HFFc6 (cell line): ENCODE measurements around the gene RAB20. TPM values are rescaled to one million over a fixed set of nuclear protein-coding genes. Genes with fewer than 3 reads are reported as not detected.

Source experiments
- DNase-seq: peaks from one replicate; pipeline ENCODE4 v3.0.0-alpha.2; 2018
- H3K27ac Mint-ChIP-seq: 2 replicates; pipeline ENCODE4 v1.8.0; 2020; ENCODE audit warnings: mild to moderate bottlenecking, mixed read lengths
- H3K27me3 Mint-ChIP-seq: 2 replicates; pipeline ENCODE4 v1.8.0; 2021; ENCODE audit warnings: mild to moderate bottlenecking, moderate library complexity, mixed read lengths; ENCODE audit not compliant: insufficient read depth
- H3K36me3 Mint-ChIP-seq: 2 replicates; pipeline ENCODE4 v1.8.0; 2021; ENCODE audit warnings: low read depth, mixed read lengths
- H3K4me1 Mint-ChIP-seq: 2 replicates; pipeline ENCODE4 v1.8.0; 2020; ENCODE audit warnings: low read depth, mixed read lengths
- H3K4me3 Mint-ChIP-seq: 2 replicates; pipeline ENCODE4 v1.8.0; 2020; ENCODE audit warnings: mild to moderate bottlenecking, moderate library complexity, mixed read lengths
- H3K9me3 Mint-ChIP-seq: 2 replicates; pipeline ENCODE4 v1.8.0; 2020; ENCODE audit warnings: mild to moderate bottlenecking, mixed read lengths
- total RNA-seq, 6 experiments: library from RNA; stranded (reverse); fragmentation: NEBNext Ultra II Directional; extraction: Animal tissue kit (Norgen Biotek cat#: 25700); gene quantifications; 2 replicates in 1 of 6; 3 replicates in 5 of 6; pipeline ENCODE4 v1.2.3, GENCODE V29; 2021
- TF ChIP-seq, protein P1 (sequence below): fragments of 200-600 bp; sonication (generic); IDR thresholded peaks from 2 replicates; pipeline ENCODE4 v1.5.0; 2021; ENCODE audit warnings: antibody characterized with exemption, mild to moderate bottlenecking

Gene RAB20
- total RNA-seq, 6 experiments from 2014 or later, result 0.40 to 1.0 (median 0.74) TPM

DNA sequence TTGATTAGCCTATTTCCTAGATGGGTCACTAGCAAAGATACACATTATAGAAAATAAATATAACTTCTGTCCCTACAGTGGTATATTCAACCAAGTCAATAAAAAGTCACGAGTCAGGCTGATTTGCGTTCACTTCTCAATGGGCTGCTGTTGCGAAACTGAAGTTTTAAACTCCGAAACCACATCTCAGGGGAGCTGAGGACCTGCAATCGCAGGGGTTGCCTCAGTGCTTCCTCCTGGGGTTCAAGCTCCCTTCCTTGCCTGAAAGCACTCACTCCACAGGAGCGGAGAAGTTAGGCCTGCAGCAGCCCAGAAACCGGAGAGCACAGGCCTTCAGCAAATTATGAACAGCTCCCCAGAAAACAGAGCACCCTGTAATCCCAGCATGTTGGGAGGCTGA is 39.6 kb downstream of the RAB20 start:
- H3K9me3 Mint-ChIP-seq, result no peaks in the 10 kb centered on the region
- H3K27ac Mint-ChIP-seq, result no peak overlapping the region
- no peak for DNase-seq
- TF ChIP-seq, protein P1, sequence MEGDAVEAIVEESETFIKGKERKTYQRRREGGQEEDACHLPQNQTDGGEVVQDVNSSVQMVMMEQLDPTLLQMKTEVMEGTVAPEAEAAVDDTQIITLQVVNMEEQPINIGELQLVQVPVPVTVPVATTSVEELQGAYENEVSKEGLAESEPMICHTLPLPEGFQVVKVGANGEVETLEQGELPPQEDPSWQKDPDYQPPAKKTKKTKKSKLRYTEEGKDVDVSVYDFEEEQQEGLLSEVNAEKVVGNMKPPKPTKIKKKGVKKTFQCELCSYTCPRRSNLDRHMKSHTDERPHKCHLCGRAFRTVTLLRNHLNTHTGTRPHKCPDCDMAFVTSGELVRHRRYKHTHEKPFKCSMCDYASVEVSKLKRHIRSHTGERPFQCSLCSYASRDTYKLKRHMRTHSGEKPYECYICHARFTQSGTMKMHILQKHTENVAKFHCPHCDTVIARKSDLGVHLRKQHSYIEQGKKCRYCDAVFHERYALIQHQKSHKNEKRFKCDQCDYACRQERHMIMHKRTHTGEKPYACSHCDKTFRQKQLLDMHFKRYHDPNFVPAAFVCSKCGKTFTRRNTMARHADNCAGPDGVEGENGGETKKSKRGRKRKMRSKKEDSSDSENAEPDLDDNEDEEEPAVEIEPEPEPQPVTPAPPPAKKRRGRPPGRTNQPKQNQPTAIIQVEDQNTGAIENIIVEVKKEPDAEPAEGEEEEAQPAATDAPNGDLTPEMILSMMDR, result no peak
- no peaks in the 10 kb centered on the region for H3K36me3 Mint-ChIP-seq
- H3K4me1 Mint-ChIP-seq, result no peaks in the 10 kb centered on the region
- H3K27me3 Mint-ChIP-seq, result peaks cover 22% of the 10 kb centered on the region
- H3K4me3 Mint-ChIP-seq, result no peak overlapping the region

DNA sequence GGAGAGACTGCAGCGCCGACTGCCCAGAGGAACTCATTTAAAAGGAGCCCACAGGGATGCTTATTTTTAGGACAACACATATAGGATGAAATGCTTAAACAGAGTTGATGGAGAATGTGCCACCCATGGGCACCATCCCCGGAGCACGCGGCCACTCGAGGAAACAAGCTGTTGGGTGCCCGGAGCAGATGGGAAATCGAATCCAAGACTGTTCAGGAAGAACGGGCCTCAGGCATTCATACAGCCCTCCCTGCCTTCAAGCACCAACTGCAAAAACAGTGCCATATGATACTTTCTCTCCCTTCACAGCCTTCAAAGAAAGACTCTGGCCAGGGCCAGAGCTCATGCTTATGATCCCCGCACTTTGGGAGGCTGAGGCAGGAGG is 40.2 kb downstream of the RAB20 start:
- TF ChIP-seq, protein P1, result no peak
- no peak overlapping the region for H3K27ac Mint-ChIP-seq
- H3K9me3 Mint-ChIP-seq, result no peaks in the 10 kb centered on the region
- H3K36me3 Mint-ChIP-seq, result no peaks in the 10 kb centered on the region
- no peak for DNase-seq
- no peak overlapping the region for H3K4me3 Mint-ChIP-seq
- peaks cover 22% of the 10 kb centered on the region for H3K27me3 Mint-ChIP-seq
- H3K4me1 Mint-ChIP-seq, result no peaks in the 10 kb centered on the region

DNA sequence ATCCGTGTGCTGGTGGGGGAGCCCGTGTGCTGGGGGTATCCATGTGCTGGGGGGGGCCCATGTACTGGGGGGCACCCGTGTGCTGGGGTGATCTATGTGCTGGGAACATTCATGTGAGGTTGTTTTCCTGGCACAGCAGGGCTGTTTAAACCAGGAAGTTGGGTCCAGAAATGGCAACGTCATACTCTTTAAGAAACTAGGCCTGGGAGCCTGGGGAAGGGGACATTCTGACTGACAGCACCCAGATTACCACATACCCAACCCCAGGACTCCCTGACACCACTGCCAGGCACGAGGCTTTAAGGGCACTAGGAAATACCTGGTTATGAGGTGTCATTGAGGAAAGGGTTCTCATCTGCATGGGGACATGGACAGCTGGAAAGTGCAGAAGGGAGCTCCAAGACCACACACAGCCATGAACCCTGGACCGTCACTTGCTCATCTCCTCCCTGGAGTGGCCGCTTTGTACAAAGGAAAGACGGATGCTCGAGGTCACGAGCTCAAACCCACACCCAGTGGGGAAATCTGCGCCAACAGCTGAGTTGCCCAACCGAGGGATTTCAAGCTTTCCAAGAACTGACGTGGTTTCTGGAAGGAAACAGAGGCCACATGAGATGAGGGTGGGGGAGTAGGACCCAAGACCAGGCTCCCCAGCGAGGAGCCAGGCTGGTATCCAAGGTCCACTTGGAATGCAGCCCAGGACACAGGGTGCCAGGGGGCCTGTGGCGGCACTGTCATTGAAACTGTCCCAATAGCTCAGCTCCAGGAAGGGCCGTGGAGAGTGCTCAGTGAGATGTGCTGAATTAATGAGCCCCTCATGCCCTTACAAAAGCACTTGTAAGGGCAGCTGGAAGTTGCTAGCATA is 40.9 kb downstream of the RAB20 start:
- H3K4me3 Mint-ChIP-seq, result no peak overlapping the region
- no peak overlapping the region for H3K27ac Mint-ChIP-seq
- TF ChIP-seq, protein P1, result no peak
- no peaks in the 10 kb centered on the region for H3K4me1 Mint-ChIP-seq
- H3K36me3 Mint-ChIP-seq, result no peaks in the 10 kb centered on the region
- H3K9me3 Mint-ChIP-seq, result no peaks in the 10 kb centered on the region
- no peak for DNase-seq
- peaks cover 24% of the 10 kb centered on the region for H3K27me3 Mint-ChIP-seq

DNA sequence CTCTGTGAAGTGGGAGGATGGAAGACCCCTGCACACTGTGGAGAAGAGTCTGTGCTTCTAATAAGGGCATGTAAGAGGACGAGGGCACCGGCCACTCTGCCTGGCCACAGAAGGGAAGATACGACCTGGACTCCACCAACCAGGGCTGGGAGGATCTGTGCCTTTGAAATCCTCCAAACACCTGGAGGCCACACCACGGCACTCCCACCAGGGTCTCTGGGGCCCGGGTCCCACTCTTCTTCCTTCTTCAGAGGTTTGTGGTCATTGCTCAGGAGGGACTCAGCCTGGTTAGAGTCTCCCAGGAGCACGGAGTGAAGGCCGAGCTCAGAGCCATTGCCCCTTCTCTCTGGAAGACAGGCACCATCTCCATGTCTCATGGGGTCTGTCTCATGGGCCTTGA is 42.0 kb downstream of the RAB20 start:
- no peaks in the 10 kb centered on the region for H3K4me1 Mint-ChIP-seq
- no peaks in the 10 kb centered on the region for H3K36me3 Mint-ChIP-seq
- peaks cover 21% of the 10 kb centered on the region for H3K27me3 Mint-ChIP-seq
- H3K27ac Mint-ChIP-seq, result no peak overlapping the region
- DNase-seq, result no peak
- no peak overlapping the region for H3K4me3 Mint-ChIP-seq
- TF ChIP-seq, protein P1, result no peak
- H3K9me3 Mint-ChIP-seq, result no peaks in the 10 kb centered on the region

DNA sequence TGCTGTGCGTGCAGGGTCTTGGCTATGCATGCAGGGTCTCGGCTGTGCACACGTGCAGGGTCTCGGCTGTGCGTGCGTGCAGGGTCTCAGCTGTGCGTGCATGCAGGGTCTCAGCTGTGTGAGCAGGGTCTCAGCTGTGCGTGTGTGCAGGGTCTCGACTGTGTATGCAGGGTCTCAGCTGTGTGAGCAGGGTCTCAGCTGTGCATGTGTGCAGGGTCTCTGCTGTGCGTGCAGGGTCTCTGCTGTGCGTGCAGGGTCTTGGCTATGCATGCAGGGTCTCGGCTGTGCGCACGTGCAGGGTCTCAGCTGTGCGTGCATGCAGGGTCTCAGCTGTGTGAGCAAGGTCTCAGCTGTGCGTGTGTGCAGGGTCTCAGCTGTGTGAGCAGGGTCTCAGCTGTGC is 42.5 kb downstream of the RAB20 start:
- Mint-ChIP-seq H3K27me3 (peaks cover 19% of the 10 kb centered on the region), H3K4me1 (no peaks in the 10 kb centered on the region), H3K36me3 (no peaks in the 10 kb centered on the region; the same call in 1 of the 2 replicates), H3K4me3 (no peak overlapping the region), H3K27ac (no peak overlapping the region), H3K9me3 (no peaks in the 10 kb centered on the region)
- no peak for DNase-seq
- TF ChIP-seq, protein P1, result no peak
